GM20000 (cell line): ENCODE data around the gene PGAM5.
"Not testable (repeated sequence)": the region's sequence is repeated elsewhere in the genome, so short reads cannot be mapped to it uniquely, and the experiment has no call there.

Experiments used
- DNase-seq: peaks from one replicate; pipeline ENCODE4 v3.0.0; 2012; ENCODE audit warnings: low spot score
- CTCF ChIP-seq: IDR thresholded peaks from 2 replicates; pipeline ENCODE4 v1.5.1; 2012; ENCODE audit warnings: mild to moderate bottlenecking, control low read depth; ENCODE audit errors: extremely low read depth, missing control alignments

PGAM5 gene

GRCh38 chr12:132747896-132748295 lies 37.3 kb downstream of the PGAM5 start:
- no peak for TF ChIP-seq CTCF
- no peak for DNase-seq

- no peak for DNase-seq
- TF ChIP-seq CTCF: no peak
Measured at GRCh38 chr12:132748319-132748718, 37.7 kb downstream of the PGAM5 start.

- not testable (repeated sequence) for DNase-seq
Measured at GRCh38 chr12:132753670-132754069, 43.0 kb downstream of the PGAM5 start.

- DNase-seq: no peak
- TF ChIP-seq CTCF: no peak
Measured at GRCh38 chr12:132754160-132754932, 43.7 kb downstream of the PGAM5 start.

- DNase-seq: not testable (repeated sequence)
Measured at GRCh38 chr12:132758825-132759224, 48.2 kb downstream of the PGAM5 start.

GRCh38 chr12:132759359-132759758 lies 48.7 kb downstream of the PGAM5 start:
- no peak for DNase-seq
- TF ChIP-seq CTCF: no peak

- TF ChIP-seq CTCF: no peak
- DNase-seq: peak; percentile 90
Measured at GRCh38 chr12:132761032-132761920, 50.6 kb downstream of the PGAM5 start, which contains the start of gene ANKLE2. ANKLE2 (minus strand) TSS chr12:132761832; CDS start chr12:132761798, 34 bp downstream.

GRCh38 chr12:132761921-132762583 lies 51.4 kb downstream of the PGAM5 start:
- DNase-seq: peak; percentile 99
- no peak for TF ChIP-seq CTCF
